ENCODE data around the gene VPS25. TPM values are rescaled to one million over a fixed set of nuclear protein-coding genes. Genes with fewer than 3 reads are reported as not detected.

The VPS25 gene
- total RNA-seq, 1 donor from 2014 or later: 39.4 TPM

GRCh38 chr17:42798383-42799380 is 25.4 kb downstream of the VPS25 start, which contains the start of the genes CNTD1 and COA3:
Gene CNTD1 (plus strand): TSS chr17:42798861. CDS start chr17:42799068, 207 bp downstream.
Gene COA3 (minus strand): TSS chr17:42798704. CDS start chr17:42798681, 23 bp downstream.
- DNase-seq (ENCODE audit: low spot score): peak; percentile 83
- peaks cover 11% of the 10 kb centered on the region for H3K27me3 Mint-ChIP-seq (ENCODE audit: unreplicated experiment)
- peaks cover 36% of the 10 kb centered on the region for H3K4me1 Mint-ChIP-seq (ENCODE audit: unreplicated experiment)
- no peaks in the 10 kb centered on the region for H3K9me3 Mint-ChIP-seq (ENCODE audit: unreplicated experiment)
- peak within 1 kb of the TSS; percentile 37 for H3K27ac Mint-ChIP-seq (ENCODE audit: unreplicated experiment)
- H3K4me3 Mint-ChIP-seq (ENCODE audit: unreplicated experiment): peak within 1 kb of the TSS; percentile 95
- peaks cover 6% of the 10 kb centered on the region for H3K36me3 Mint-ChIP-seq (ENCODE audit: low read depth, unreplicated experiment)
- TF ChIP-seq, protein P1, sequence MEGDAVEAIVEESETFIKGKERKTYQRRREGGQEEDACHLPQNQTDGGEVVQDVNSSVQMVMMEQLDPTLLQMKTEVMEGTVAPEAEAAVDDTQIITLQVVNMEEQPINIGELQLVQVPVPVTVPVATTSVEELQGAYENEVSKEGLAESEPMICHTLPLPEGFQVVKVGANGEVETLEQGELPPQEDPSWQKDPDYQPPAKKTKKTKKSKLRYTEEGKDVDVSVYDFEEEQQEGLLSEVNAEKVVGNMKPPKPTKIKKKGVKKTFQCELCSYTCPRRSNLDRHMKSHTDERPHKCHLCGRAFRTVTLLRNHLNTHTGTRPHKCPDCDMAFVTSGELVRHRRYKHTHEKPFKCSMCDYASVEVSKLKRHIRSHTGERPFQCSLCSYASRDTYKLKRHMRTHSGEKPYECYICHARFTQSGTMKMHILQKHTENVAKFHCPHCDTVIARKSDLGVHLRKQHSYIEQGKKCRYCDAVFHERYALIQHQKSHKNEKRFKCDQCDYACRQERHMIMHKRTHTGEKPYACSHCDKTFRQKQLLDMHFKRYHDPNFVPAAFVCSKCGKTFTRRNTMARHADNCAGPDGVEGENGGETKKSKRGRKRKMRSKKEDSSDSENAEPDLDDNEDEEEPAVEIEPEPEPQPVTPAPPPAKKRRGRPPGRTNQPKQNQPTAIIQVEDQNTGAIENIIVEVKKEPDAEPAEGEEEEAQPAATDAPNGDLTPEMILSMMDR (IDR thresholded peaks at IDR 0.05; ENCODE audit: unreplicated experiment): no peak

GRCh38 chr17:42803074-42803883 is 30.0 kb downstream of the VPS25 start:
- Mint-ChIP-seq H3K27me3 (ENCODE audit: unreplicated experiment) (peaks cover 9% of the 10 kb centered on the region), H3K36me3 (ENCODE audit: low read depth, unreplicated experiment) (no peaks in the 10 kb centered on the region), H3K4me1 (ENCODE audit: unreplicated experiment) (peaks cover 18% of the 10 kb centered on the region), H3K27ac (ENCODE audit: unreplicated experiment) (no peak overlapping the region), H3K4me3 (ENCODE audit: unreplicated experiment) (no peak overlapping the region), H3K9me3 (ENCODE audit: unreplicated experiment) (no peaks in the 10 kb centered on the region)
- TF ChIP-seq, protein P1 (IDR thresholded peaks at IDR 0.05; ENCODE audit: unreplicated experiment): no peak
- no peak for DNase-seq (ENCODE audit: low spot score)

DNA sequence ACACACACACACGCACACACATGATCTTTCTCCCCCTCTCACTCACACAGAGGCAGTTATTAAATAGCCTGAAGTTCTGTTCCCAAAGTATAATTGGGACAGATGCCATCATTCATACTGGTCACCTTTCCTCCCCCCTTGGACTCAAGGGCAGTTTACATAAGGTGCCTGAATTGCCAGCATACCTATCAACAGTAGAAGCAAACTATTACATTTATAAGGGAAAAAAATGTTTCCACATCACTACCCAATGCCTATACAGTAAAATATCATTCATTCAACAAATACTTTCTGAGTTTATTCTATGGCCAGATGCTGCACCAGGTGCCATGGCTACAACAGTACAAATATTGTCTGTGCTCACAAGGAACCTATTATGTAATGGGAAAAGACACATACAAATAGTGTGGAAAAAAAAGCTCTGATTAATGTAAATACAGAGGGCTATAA is 31.7 kb downstream of the VPS25 start:
- H3K4me1 Mint-ChIP-seq (ENCODE audit: unreplicated experiment): peaks cover 13% of the 10 kb centered on the region
- H3K27ac Mint-ChIP-seq (ENCODE audit: unreplicated experiment): peak overlapping the region; percentile 16
- H3K27me3 Mint-ChIP-seq (ENCODE audit: unreplicated experiment): peaks cover 6% of the 10 kb centered on the region
- TF ChIP-seq, protein P1 (IDR thresholded peaks at IDR 0.05; ENCODE audit: unreplicated experiment): no peak
- DNase-seq (ENCODE audit: low spot score): no peak
- H3K36me3 Mint-ChIP-seq (ENCODE audit: low read depth, unreplicated experiment): peaks cover 3% of the 10 kb centered on the region
- H3K4me3 Mint-ChIP-seq (ENCODE audit: unreplicated experiment): no peak overlapping the region
- no peaks in the 10 kb centered on the region for H3K9me3 Mint-ChIP-seq (ENCODE audit: unreplicated experiment)

GRCh38 chr17:42806249-42806648 is 33.0 kb downstream of the VPS25 start:
- Mint-ChIP-seq H3K9me3 (ENCODE audit: unreplicated experiment) (no peaks in the 10 kb centered on the region), H3K4me1 (ENCODE audit: unreplicated experiment) (peaks cover 13% of the 10 kb centered on the region), H3K4me3 (ENCODE audit: unreplicated experiment) (no peak overlapping the region), H3K27ac (ENCODE audit: unreplicated experiment) (no peak overlapping the region), H3K36me3 (ENCODE audit: low read depth, unreplicated experiment) (peaks cover 8% of the 10 kb centered on the region), H3K27me3 (ENCODE audit: unreplicated experiment) (no peaks in the 10 kb centered on the region)
- TF ChIP-seq, protein P1 (IDR thresholded peaks at IDR 0.05; ENCODE audit: unreplicated experiment): no peak
- DNase-seq (ENCODE audit: low spot score): no peak

All from endothelial cell (in vitro differentiated cells).